ENCODE data around the gene TENM4. TPM values are rescaled to one million over a fixed set of nuclear protein-coding genes. Genes with fewer than 3 reads are reported as not detected.

Gene TENM4
- total RNA-seq, 1 donor from 2014 or later, result 43.2 TPM

DNA sequence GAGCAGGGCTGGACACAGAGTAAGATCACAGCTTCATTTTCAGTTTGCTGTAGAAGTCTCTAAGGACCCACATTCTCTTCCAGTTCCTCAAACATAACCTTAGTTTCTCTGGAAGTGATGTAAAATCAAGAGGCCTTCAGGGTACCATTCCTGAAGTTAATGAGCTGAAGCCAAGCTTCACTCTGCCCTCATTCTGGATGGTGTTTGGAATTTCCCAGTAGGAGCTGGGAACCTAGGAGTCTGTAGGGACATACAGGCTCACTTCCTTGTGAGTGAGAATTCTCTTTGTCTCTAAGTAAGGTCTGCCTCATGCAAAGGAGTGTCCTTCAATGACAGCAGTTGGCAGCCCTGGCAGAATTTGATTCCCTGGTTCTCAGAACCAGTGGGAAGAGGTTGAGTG is 723.8 kb downstream of the TENM4 start:
- TF ChIP-seq, protein P1, sequence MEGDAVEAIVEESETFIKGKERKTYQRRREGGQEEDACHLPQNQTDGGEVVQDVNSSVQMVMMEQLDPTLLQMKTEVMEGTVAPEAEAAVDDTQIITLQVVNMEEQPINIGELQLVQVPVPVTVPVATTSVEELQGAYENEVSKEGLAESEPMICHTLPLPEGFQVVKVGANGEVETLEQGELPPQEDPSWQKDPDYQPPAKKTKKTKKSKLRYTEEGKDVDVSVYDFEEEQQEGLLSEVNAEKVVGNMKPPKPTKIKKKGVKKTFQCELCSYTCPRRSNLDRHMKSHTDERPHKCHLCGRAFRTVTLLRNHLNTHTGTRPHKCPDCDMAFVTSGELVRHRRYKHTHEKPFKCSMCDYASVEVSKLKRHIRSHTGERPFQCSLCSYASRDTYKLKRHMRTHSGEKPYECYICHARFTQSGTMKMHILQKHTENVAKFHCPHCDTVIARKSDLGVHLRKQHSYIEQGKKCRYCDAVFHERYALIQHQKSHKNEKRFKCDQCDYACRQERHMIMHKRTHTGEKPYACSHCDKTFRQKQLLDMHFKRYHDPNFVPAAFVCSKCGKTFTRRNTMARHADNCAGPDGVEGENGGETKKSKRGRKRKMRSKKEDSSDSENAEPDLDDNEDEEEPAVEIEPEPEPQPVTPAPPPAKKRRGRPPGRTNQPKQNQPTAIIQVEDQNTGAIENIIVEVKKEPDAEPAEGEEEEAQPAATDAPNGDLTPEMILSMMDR (conservative IDR thresholded peaks at IDR 0.05), result no peak
- Mint-ChIP-seq H3K9me3 (no peaks in the 10 kb centered on the region), H3K36me3 (ENCODE audit: low read depth) (no peaks in the 10 kb centered on the region), H3K4me3 (no peak overlapping the region), H3K27me3 (ENCODE audit: low read depth) (no peaks in the 10 kb centered on the region), H3K27ac (ENCODE audit: unreplicated experiment) (no peak overlapping the region), H3K4me1 (no peaks in the 10 kb centered on the region)
- DNase-seq (ENCODE audit: low read depth, low spot score), result no peak

DNA sequence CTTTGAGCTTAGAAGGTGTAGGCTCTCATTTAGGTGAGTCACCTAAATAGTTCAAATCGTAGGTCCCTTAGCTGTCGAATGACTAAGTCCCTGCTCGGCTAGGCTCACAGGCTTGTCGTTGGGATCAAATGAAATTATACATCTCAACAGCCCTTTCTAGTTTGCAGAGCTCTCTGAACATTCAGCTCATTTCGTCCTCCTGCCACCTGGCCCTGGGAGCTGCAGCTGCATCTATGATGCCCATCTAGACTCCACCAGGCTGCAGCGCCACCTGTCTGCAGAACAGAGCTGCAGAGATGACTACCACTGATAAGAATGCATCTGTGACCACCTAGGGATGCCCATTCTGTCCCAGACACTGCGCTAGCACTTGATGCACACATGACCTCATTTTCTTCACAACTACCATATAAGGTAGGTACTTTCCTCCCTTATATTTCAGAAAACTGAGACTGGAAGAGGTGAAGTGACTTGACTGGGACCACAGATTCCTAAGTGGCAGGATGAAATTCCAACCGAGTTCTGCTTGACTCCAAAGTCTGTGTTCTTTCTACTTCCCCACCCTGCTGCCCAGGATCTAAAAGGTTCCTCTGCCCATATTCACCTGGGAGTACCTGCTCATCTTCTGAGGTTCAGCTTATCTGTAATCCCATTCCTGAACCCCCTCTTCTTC is 725.1 kb downstream of the TENM4 start:
- no peak overlapping the region for H3K4me3 Mint-ChIP-seq
- TF ChIP-seq, protein P1 (conservative IDR thresholded peaks at IDR 0.05), result peak; percentile 78
- H3K27me3 Mint-ChIP-seq (ENCODE audit: low read depth), result no peaks in the 10 kb centered on the region
- no peaks in the 10 kb centered on the region for H3K9me3 Mint-ChIP-seq
- no peaks in the 10 kb centered on the region for H3K4me1 Mint-ChIP-seq
- peak; percentile 68 for DNase-seq (ENCODE audit: low read depth, low spot score)
- no peaks in the 10 kb centered on the region for H3K36me3 Mint-ChIP-seq (ENCODE audit: low read depth)
- no peak overlapping the region for H3K27ac Mint-ChIP-seq (ENCODE audit: unreplicated experiment)

DNA sequence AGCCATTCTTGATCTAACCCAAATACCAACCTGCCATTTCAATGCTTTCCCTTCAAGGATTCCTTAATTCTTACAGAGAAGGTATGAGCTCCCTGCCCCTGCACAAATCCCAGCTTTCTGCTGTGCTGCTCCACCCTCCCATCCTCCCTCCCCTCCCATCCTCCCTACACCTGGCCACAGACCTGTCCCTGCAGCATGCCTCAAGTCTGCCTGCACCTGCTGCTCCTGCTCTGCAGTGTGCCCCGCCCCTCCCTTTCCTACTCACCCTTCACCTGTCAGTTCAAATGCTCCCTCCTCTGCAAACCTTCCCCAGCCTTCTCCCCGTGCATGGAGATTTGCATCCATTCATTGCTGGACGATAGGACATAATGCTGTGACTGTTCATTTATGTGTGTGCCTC is 726.3 kb downstream of the TENM4 start:
- Mint-ChIP-seq H3K4me3 (no peak overlapping the region), H3K4me1 (no peaks in the 10 kb centered on the region), H3K36me3 (ENCODE audit: low read depth) (no peaks in the 10 kb centered on the region), H3K27ac (ENCODE audit: unreplicated experiment) (no peak overlapping the region), H3K27me3 (ENCODE audit: low read depth) (no peaks in the 10 kb centered on the region), H3K9me3 (no peaks in the 10 kb centered on the region)
- TF ChIP-seq, protein P1 (conservative IDR thresholded peaks at IDR 0.05), result no peak
- DNase-seq (ENCODE audit: low read depth, low spot score), result no peak

DNA sequence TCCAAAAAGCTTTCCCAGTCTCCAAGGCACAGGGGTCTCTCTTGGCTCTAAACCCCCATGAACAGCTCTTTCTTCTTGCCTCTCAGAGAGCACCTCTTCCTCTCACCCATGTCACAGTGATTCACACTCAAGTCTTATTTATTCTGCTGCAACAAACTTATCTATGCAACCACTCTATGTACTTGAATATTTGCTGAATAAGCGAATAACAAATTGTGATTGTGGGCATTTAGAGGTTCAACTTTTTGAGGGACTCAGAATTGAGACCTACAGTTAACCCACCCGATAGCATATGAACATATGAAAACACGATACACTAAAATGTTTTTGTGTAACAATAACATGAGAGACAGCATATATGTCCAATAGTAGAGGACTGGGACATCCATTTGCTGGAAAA is 729.1 kb downstream of the TENM4 start:
- Mint-ChIP-seq H3K9me3 (no peaks in the 10 kb centered on the region), H3K27me3 (ENCODE audit: low read depth) (no peaks in the 10 kb centered on the region)

DNA sequence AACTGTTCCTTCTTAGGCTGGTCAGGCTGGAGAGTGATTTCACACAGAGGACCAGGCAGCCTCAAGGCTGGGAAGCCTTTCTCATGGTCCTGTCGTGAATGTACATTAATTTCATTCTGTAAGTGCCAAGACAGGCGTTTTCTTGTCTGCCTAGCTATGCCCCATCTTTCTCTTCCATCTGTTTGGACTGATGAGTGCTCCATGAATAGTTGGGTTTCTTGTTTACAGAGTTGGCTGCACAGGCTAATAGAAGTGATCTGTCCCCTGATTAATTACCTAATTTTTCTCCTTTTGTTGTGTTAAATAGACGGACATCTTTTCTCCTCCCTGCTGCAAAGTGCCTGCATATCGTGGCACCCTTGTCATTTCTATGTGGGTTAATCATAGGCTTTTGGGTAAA is 730.4 kb downstream of the TENM4 start:
- Mint-ChIP-seq H3K27ac (ENCODE audit: unreplicated experiment) (no peak overlapping the region), H3K4me1 (no peaks in the 10 kb centered on the region), H3K27me3 (ENCODE audit: low read depth) (no peaks in the 10 kb centered on the region), H3K36me3 (ENCODE audit: low read depth) (no peaks in the 10 kb centered on the region), H3K9me3 (no peaks in the 10 kb centered on the region), H3K4me3 (no peak overlapping the region)
- TF ChIP-seq, protein P1 (conservative IDR thresholded peaks at IDR 0.05), result no peak
- DNase-seq (ENCODE audit: low read depth, low spot score), result no peak

More for the DNA sequence above, 729.1 kb downstream of the TENM4 start:
- no peak overlapping the region for H3K27ac Mint-ChIP-seq (ENCODE audit: unreplicated experiment)
- no peaks in the 10 kb centered on the region for H3K36me3 Mint-ChIP-seq (ENCODE audit: low read depth)
- no peaks in the 10 kb centered on the region for H3K4me1 Mint-ChIP-seq
- H3K4me3 Mint-ChIP-seq, result no peak overlapping the region
- TF ChIP-seq, protein P1 (conservative IDR thresholded peaks at IDR 0.05), result no peak
- no peak for DNase-seq (ENCODE audit: low read depth, low spot score)
